Smooth muscle cell of the brain vasculature (primary cell): ENCODE measurements around the gene CSNK2A1.
"Not testable (repeated sequence)": the region's sequence is repeated elsewhere in the genome, so short reads cannot be mapped to it uniquely, and the experiment has no call there.

Source experiments
- DNase-seq: peaks from one replicate; pipeline ENCODE4 v3.0.0-alpha.2; 2012; ENCODE audit warnings: low read depth, low spot score

Gene CSNK2A1

DNA sequence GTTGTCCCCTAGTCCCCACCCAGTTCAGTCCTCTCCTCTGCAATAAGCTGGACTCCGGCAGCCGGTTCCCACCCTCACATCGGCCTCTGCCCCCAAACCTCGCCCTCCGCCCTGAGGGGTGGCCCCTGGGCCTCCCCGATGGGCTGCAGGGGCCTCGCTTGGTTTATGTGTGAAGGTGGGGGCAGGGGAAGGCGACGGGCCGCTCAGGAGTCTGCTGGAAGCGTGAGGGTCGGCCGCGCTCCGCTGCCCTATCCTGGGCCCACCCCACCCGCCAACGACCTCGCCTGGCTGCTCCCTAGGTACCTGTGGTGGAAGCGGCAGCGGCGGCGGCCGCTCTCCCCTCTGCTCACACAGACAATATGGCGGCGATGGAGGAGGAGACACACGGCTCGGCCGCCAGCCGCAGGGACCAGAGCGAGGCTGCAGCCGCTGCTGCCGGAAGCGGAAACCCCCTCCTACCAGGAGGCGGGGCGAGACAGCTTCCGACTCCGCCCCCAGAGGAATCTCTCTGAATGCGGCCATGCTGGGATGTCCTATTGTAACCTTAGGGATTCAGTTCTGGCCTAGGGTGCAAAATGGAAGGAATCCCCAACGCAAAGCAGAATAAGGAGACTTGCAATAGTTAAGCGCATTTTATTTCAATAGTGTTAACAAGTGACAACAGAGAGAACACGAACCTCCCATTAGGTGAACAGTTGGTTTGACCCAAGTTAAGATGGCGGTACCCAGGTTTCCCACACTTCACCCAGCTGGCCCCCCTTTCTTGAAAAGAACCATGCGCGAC, at the start of gene CSNK2A1:
TSS of gene CSNK2A1 (minus strand) at position 422 of the 784 bp plus-strand sequence. CDS start 35,239 bp downstream, outside the sequence.
- peak; percentile 90 for DNase-seq

DNA sequence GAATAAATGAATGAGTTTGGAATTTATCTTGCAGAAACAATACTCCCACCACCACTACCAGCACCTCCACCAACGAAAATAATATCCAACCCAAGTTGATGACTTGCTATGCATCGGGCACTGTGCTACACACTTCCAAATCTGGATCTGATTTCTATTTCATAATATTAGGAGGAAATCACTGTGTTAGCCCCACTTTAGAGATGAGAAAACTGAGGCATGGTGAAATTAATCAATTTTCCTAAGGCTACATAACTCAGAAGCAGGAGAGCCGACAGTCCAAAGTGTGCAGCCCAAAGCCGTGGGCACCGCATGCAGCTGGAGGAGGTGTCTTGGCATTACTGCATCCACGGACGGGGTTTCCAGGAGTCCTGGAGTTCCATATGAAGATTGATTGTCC, 48.9 kb upstream of the CSNK2A1 start:
- no peak for DNase-seq

DNA sequence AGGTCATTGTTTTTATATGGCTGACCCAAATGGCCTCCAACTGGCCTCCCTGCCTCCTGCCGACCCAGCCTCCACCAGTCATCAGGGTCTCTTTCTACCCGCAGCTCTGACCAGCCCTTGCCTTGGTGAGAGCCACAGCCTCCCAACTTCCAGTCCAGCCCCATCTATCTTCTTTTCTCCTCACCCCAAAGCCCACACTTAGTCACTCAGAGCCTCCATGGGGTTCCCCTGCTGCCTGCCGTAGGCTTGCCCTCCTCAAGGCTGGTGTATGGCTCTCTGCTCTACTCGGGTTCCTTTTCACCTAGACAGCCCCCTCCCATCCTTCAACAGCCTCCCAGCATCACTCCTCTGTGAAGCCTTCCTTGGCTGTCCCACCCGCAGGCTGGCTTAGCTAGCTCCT, 48.4 kb upstream of the CSNK2A1 start:
- DNase-seq, result no peak

DNA sequence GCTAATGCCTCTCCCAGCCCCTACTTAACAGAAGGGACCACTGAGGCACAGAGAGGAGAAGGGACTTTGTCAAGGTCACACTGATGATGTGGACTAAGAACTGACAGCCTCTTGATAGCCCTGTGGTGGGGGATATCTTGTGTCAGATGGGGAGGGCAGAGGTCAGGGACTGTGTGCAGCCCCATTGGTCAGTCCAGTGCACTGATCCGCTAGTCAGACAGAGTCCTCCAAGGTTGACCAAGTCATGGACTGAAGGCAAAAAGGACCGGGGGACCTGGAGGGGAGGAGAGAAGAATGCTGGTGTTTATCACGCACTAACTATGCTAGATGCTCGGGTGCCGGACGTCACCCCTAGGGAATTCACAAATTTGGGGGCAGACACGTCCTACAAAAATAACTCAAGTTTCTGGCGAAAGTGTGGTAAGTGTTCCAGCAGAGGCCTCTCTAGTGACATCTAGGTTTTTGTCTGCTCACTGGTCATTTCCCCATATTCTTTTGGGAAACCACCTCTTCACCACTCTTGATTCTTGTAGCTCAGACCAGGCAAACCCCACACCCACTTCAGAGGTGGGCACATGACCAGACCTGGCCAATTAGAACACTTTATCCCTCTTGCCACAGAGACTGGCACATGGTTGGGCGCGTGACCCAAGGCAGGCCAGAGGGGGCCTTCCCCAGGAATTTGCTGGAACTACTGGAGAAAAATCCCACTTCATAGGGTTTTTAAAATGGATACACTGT, 45.5 kb upstream of the CSNK2A1 start:
- DNase-seq, result no peak

DNA sequence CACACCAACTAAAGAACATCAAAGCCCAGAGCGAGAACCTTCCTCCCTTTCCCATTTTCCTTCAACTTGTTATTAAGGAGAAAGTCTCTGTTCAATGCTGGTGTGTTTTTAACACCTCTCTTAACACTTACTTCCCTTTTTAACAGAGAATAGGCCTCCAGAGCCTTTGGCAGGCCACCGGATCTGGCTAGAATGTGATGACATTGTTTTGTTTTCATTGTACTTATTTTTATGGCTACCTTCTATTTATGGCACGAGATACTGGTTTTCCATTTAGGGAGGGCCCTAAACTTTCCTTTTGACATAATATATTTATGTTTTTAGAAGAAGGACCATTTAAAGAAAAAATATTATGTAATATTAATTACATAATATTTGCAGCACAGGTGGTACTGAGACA, 44.9 kb upstream of the CSNK2A1 start:
- DNase-seq, result no peak

DNA sequence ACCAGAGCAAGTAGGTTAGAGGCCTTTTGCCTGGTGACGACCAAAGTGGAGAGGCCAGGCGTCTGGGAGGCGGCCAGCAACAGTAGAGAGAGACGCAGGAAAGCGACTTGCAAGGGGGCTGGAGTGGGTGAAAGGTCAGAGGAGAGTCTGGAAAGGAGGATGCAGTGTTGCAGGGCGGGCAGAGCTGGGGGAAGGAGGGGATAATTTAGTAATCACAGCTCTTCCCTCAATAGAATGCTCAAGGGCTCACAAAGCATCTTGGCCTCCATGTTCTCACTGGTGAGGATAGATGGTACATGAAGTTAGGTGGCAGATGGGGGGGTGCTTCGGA, 41.3 kb upstream of the CSNK2A1 start:
- no peak for DNase-seq

DNA sequence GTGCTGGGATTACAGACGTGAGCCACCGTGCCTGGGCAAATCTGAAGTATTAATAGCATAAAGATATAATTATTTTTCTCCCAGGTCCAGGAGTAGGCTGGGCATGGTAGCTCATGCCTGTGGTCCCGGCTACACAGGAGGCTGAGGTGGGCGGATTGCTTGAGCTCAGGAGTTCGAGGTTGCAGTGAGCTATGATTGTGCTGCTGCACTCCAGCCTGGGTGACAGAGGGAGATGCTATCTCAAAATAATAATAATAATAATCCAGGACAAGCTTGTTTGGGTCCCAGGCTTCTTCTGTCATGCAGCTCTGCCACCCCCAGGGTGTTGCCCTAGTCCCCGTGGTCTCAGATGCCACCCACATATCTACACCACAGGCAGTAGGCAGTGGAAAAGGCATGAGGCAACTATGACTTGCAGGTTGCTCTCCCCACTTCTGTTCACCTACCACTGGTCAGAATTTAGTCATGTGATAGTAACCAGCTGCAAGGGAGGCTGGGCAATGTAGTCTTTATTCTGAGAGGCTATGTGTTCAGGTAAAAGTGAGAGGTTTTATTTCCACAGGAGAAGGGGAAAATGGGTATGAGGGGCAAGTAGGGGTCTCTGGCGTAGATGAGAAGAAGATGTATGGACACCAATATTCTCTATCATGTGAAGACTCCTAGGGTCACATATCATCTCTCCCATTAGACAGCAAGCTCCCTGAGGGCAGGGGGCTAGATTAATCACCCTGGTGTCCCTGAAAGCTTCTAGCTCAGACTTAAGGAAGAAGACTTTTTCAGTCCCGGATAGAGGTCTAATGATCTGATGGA, 40.8 kb upstream of the CSNK2A1 start:
- DNase-seq, result no peak

DNA sequence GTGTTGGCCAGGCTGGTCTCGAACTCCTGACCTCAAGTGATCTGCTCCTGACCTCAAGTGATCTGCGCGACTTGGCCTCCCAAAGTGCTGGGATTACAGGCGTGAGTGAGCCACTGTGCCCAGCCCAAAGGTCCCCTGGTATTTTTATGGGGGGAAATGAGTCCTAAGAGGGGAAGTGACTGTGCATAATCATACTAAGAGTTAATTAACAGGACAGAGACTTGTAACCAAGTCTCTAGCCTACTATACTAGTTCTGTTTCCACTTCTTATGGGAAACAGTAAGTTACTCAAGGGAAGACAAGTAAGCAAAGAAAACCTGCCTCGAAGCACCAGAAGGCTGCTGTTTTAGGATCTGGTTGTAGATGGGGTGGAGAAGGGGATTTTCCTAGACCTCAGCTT, 38.6 kb upstream of the CSNK2A1 start:
- DNase-seq, result no peak

DNA sequence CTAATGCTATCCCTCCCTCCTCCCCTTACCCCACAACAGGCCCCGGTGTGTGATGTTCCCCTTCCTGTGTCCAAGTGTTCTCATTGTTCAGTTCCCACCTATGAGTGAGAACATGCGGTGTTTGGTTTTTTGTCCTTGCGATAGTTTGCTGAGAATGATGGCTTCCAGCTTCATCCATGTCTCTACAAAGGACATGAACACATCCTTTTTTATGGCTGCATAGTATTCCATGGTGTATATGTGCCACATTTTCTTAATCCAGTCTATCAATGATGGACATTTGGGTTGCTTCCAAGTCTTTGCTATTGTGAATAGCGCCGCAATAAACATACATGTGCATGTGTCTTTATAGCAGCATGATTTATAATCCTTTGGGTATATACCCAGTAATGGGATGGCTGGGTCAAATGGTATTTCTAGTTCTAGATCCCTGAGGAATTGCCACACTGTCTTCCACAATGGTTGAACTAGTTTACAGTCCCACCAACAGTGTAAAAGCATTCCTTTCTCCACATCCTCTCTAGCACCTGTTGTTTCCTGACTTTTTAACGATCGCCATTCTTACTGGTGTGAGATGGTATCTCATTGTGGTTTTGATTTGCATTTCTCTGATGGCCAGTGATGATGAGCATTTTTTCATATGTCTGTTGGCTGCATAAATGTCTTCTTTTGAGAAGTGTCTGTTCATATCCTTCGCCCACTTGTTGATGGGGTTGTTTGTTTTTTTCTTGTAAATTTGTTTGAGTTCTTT, 35.5 kb upstream of the CSNK2A1 start:
- not testable (repeated sequence) for DNase-seq

DNA sequence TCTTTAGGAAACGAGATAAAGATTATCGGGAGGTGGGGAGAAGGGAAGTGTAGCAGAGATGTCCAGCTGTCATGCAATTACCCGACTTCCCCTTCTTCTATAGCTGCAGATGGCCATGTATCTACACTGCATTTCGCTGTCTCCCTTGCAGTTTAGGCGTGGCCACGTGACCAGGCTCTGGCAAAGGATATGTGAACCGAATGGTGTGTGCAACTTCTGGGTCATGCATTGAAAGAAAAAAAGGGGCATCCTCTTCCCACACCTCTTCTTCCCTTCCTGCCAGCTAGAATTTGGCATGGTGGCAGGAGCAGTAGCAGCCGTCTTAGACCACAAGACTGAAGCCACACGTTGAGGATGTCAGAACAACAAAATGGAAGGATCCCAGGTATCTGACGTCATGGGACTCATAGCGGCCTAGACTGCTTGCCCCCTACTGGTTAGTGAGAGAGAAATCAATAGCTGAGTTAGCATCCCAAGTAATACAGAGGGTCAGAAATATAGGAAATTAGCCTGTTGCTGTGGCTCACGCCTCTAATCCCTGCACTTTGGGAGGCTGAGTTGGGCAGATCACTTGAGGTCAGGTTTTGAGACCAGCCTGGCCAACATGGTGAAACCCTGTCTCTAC, 33.7 kb upstream of the CSNK2A1 start:
- DNase-seq, result no peak

DNA sequence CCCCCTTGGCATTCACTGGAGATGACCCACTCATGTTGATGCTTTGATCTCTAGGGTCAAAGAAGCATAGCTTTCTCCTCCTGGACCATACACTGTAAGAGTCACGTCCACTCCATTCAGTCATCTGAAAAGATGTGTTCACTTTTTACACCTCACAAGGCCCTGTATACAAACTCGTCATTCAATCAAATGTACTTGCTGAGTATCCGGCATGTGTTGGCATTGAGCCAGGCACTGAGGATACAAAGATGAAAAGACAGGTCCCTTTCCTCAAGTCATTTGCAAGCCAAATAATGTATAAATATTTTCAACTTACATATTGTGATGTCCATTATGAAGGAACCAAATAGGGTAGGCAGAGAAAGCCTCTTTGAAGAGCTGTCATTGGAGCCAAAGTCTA, 32.6 kb upstream of the CSNK2A1 start:
- DNase-seq, result no peak

DNA sequence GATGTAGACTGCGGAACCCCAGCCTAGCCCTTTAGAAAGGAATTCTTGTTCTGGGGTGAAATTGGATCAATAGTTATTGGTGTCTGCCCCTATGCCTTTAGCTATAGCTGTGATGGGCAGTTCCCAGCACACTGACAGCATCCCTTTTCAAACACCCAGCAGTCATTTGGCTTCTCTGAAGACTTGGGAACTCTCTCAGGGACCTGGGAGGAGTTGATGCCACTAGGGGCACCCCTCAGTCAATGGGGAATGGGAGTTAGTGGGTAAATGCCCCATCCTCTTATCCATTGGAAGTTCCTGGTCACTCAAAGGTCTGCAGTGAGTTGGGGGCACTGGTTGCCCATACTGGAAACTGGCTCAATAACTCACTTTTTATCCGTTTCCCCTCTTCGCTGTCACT, 31.6 kb upstream of the CSNK2A1 start:
- no peak for DNase-seq

DNA sequence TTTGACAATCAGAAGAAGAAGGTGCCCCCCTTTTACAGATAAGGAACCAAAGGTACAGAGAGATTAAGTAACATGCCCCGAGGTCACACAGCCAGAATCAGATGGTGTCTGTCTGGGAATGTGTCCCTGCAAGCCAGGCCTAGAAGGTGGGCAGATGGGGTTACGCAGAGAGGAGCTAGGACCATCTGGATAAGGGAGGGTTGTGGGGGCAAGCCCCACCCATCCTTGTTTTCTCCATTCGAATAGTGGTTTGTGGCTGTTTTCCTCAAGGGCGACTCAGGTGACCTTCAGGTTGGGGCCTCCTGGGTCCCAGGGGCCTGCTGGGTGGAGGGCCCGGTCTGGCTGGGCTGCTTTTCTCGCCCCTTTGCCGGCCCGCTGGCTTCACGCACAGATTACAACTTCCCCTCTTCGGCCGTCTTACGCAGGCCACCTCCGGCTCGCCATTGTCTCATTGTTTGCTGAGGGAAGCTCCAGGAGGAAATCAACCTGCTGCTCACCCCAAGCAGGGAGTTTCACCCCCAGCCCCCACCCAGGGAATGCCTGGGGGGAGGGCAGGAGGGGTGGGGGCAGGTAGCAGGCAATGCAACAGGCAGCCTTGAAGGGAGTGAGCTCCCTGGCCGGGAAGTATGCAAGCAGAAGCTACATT, 30.8 kb upstream of the CSNK2A1 start:
- no peak for DNase-seq

DNA sequence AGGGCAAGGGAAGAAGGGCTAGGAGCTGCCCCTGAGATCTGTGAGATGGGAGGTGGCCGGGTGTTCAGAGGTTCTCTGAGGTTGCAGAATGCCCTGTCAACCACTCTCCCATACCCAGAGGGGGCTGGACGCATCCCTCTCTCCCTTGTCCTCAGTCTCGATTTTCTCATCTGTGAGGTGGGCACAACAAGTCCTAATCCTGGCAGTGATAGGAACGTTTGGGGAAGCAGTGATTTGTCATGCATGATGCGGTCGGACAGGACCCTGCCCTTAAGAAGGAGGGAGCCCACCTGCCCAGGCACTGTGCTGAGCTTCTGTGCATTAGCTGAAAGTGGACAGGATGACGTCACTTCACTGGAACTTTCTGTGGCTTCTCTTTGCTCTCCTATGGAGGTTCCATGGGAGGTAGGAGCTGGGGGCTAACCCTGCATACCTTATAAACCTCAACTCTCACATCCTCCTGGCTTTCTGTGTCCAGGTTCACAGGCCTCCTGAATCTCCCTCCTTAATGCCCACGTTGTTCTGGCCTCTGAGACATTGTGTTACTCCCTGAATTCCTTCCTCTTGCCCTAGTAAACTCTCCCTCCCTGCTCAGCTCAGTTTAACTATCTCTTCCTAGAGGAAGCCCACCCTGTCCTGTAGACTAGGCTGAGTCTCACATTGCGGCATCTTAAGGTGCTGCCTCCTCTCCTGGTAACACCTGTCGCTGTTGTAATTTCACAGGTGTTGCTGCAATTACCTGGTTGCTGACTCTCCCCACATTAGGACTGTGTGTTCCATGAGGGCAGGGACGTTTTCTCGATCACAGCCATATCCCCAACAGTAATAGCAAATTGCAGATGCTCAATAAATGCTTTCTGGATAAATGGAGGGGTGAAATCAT, 30.1 kb upstream of the CSNK2A1 start:
- no peak for DNase-seq

DNA sequence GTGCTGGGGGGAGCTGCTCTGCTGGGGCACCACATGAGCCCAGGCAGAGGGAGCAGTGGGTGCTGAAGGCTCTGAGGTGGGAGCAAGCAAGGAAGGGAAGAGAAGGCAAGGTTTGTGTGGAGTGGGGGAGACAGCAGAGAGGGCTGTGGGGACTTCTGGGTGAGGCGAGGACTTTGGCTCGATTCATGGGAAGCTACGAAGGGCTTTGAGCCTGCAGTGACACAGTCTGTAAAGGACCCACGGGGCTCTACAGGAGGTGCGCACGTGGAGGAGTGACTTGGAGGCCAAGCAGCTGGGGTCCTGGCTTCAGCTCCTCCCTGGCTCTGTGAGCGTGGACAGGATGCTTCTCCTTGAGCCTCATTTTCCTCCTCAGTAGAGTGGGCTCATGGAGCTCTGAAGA, 29.1 kb upstream of the CSNK2A1 start:
- no peak for DNase-seq

DNA sequence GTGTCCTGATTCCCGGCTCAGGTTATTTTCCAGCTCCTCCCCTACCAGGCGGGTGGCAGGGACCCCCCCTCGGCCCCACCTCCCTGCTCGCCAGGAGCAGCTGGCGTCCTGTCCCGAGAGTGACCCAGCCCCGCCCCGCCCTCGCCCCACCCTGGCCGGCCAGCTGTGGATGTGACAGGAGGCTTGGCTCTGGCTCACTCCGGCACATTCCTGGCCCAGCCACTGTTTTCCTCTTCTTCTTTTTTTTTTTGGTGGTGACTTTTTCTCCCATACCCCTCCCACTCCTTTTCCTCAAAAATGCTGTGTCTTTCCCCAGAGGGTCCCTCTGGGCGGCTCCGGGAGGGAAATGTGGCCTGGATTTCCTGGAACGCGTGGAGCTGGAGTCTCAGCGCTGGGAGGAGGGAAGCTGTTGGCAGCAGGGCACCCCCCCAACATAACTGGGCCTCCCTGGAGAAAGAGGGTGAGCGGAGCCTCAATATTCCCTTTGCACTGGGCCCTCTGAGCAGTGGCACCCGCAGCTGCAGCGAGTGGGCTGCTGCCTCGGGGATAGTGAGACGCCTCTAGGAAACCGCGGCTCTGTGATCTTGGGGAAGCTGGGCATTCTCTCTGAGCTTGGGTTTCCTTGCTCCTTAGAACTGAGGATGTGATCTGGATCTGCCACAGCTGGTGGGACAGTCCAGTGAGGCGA, 28.3 kb upstream of the CSNK2A1 start:
- no peak for DNase-seq

DNA sequence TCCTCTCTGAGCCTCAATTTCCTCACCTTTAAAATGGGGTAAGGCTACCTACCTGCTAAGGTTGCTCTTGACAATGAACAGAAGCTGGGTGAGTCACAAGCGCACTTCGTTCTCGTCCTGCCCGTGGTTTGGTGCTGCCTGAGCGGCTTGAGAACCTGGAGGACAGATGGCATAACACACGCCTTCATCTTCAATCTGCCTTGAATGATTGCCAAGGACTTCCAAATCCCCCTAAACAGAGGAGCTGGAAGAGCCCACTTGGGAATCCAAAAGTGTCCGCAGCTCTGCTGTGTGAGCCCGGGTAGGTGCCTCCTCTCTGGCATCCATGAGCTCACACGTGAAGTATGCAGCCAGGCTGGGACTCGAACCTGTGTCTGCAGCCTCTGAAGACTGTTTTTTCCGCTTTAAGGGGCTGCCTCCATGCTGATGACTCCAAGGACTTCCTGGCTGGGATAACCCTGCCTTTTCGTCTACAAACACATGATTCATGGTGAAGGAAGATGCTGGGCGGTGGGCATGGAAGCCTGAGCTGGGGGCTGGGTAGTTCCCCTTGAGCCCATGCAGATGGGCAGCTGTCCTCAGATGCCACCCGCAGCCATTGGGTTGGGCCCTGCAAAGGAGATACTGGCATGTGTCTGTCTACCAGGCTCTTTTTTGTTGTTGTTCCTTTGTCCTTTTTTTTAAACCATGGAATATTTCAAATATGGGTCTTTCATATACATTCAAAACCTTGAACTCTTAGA, 25.3 kb upstream of the CSNK2A1 start:
- no peak for DNase-seq

DNA sequence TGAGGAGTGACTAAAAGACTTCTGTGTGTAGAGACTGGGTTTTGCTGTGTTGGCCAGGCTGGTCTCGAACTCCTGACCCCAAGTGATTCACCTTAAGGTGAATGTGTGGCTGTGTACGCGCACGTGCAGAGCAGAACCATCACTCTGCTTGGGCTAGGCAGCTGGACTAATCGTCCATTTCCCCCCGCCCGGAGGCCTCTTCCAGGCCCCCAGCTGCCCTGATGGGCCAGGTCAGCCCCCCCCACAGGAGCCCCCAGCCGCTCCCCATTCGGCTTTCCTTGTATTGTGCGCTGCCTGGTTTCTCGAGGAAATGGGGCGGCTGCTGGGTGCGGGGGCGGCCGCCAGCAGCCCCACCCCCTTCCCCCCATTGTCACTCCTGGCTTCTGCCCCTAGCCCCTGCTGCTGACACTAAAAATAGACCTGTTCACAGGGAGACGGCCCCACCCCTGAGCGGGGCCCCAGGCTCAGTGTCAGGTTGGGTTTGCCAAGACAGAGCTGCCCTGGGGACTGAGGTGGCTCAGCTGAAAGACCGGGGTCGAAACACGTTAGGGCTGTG, 24.6 kb upstream of the CSNK2A1 start:
- no peak for DNase-seq
